Measurements from ENCODE around the gene DDR1. TPM values are rescaled to one million over a fixed set of nuclear protein-coding genes. Genes with fewer than 3 reads are reported as not detected.

The DDR1 gene
- total RNA-seq, 2 donors from 2014 or later, result 140 to 151 TPM

DNA sequence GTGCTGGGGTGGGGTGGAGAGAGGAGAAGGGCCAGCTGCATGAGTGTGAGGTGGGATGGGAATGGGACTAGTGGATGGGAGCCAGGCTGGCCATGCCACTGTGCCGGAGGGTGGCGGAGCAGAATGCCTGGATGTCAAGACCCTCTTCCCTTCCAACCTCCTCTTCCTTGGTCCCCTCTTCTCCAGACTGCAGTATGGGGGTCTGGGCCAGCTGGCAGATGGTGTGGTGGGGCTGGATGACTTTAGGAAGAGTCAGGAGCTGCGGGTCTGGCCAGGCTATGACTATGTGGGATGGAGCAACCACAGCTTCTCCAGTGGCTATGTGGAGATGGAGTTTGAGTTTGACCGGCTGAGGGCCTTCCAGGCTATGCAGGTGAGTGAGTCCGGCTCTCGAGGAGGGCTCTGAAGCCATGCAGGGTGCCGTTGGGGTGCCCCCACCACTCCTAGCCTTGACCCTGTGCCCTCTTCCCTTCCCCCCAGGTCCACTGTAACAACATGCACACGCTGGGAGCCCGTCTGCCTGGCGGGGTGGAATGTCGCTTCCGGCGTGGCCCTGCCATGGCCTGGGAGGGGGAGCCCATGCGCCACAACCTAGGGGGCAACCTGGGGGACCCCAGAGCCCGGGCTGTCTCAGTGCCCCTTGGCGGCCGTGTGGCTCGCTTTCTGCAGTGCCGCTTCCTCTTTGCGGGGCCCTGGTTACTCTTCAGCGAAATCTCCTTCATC lies 7.7 kb downstream of the DDR1 start:
- Mint-ChIP-seq H3K27me3 (ENCODE audit: insufficient read depth) (no peaks in the 10 kb centered on the region), H3K9me3 (no peaks in the 10 kb centered on the region), H3K4me1 (peaks cover 6% of the 10 kb centered on the region), H3K27ac (no peak overlapping the region), H3K36me3 (ENCODE audit: low read depth) (peaks cover 54% of the 10 kb centered on the region), H3K4me3 (no peak overlapping the region)
- Histone ChIP-seq H3K9ac (ENCODE audit: extremely low read depth, low read length, poor library complexity, severe bottlenecking) (no peak overlapping the region), H3K27ac (ENCODE audit: low read depth, low read length) (no peak overlapping the region), H3K4me3 (ENCODE audit: low read length) (no peak overlapping the region), H3K27me3 (ENCODE audit: control insufficient read depth, insufficient read depth, low read length, poor library complexity, severe bottlenecking) (no peaks in the 10 kb centered on the region), H3K9me3 (ENCODE audit: control insufficient read depth, low read length) (no peaks in the 10 kb centered on the region), H3K36me3 (ENCODE audit: control insufficient read depth, insufficient read depth, low read length) (peaks cover 45% of the 10 kb centered on the region), H3K4me1 (ENCODE audit: control insufficient read depth, insufficient read depth, low read length) (no peaks in the 10 kb centered on the region)
- TF ChIP-seq, protein P1, sequence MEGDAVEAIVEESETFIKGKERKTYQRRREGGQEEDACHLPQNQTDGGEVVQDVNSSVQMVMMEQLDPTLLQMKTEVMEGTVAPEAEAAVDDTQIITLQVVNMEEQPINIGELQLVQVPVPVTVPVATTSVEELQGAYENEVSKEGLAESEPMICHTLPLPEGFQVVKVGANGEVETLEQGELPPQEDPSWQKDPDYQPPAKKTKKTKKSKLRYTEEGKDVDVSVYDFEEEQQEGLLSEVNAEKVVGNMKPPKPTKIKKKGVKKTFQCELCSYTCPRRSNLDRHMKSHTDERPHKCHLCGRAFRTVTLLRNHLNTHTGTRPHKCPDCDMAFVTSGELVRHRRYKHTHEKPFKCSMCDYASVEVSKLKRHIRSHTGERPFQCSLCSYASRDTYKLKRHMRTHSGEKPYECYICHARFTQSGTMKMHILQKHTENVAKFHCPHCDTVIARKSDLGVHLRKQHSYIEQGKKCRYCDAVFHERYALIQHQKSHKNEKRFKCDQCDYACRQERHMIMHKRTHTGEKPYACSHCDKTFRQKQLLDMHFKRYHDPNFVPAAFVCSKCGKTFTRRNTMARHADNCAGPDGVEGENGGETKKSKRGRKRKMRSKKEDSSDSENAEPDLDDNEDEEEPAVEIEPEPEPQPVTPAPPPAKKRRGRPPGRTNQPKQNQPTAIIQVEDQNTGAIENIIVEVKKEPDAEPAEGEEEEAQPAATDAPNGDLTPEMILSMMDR (conservative IDR thresholded peaks at IDR 0.05), result no peak
- no peak for DNase-seq
- WGBS, 2 experiments (ENCODE audit: insufficient coverage in 1 of 2, insufficient read length in 1 of 2), result 94 to 97% methylated on average over 13 to 21 of the region's 21 CpGs

DNA sequence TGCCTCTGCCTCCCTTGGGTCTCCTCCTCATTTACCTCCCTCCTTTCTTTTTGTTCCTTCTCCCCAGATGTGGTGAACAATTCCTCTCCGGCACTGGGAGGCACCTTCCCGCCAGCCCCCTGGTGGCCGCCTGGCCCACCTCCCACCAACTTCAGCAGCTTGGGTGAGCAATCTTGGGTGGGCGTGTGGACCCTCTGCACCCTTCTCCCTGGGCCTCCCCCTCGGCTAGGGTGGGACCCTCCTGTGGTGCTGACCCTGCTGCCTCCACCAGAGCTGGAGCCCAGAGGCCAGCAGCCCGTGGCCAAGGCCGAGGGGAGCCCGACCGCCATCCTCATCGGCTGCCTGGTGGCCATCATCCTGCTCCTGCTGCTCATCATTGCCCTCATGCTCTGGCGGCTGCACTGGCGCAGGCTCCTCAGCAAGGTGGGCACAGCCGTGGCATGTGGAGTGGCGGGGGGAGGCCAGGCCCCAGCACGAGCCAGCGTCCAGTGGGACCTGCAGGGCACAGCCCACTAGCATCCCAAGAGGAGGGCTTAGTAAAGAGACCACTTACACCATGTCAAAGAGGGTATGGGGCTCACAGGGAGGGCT lies 8.8 kb downstream of the DDR1 start:
- Mint-ChIP-seq H3K9me3 (no peaks in the 10 kb centered on the region), H3K36me3 (ENCODE audit: low read depth) (peaks cover 60% of the 10 kb centered on the region), H3K27ac (no peak overlapping the region), H3K4me3 (no peak overlapping the region), H3K27me3 (ENCODE audit: insufficient read depth) (no peaks in the 10 kb centered on the region), H3K4me1 (peaks cover 6% of the 10 kb centered on the region)
- WGBS, 2 experiments (ENCODE audit: insufficient coverage in 1 of 2, insufficient read length in 1 of 2), result 89 to 93% methylated on average over 10 to 16 of the region's 16 CpGs
- H3K27ac ChIP-seq (ENCODE audit: low read depth, low read length), result no peak overlapping the region
- TF ChIP-seq, protein P1 (conservative IDR thresholded peaks at IDR 0.05), result peak; percentile 77
- no peaks in the 10 kb centered on the region for H3K9me3 ChIP-seq (ENCODE audit: control insufficient read depth, low read length)
- peak; percentile 75 for DNase-seq
- no peak overlapping the region for H3K4me3 ChIP-seq (ENCODE audit: low read length)
- H3K9ac ChIP-seq (ENCODE audit: extremely low read depth, low read length, poor library complexity, severe bottlenecking), result no peak overlapping the region
- peaks cover 51% of the 10 kb centered on the region for H3K36me3 ChIP-seq (ENCODE audit: control insufficient read depth, insufficient read depth, low read length)
- H3K27me3 ChIP-seq (ENCODE audit: control insufficient read depth, insufficient read depth, low read length, poor library complexity, severe bottlenecking), result no peaks in the 10 kb centered on the region
- no peaks in the 10 kb centered on the region for H3K4me1 ChIP-seq (ENCODE audit: control insufficient read depth, insufficient read depth, low read length)

DNA sequence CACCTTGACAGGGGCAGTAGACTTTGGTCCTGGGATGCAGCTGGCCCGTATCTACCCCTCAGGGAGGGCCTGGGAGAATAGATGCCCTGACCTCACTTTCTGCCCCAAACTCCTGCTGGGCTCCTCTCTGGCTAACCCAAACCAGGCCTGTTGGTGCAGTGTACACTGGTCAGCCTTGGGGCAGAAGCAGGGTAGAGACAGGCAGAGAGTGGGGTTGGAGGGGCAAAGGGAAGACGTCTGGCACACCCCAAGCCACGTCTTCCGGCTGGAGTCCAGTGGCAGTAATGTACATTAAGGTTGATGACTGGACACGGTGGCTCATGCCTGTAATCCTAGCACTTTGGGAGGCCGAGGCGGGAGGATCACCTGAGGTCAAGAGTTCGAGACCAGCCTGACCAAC lies 9.3 kb downstream of the DDR1 start:
- H3K27me3 ChIP-seq (ENCODE audit: control insufficient read depth, insufficient read depth, low read length, poor library complexity, severe bottlenecking), result no peaks in the 10 kb centered on the region
- TF ChIP-seq, protein P1 (conservative IDR thresholded peaks at IDR 0.05), result no peak
- Mint-ChIP-seq H3K4me1 (peaks cover 3% of the 10 kb centered on the region), H3K27me3 (ENCODE audit: insufficient read depth) (no peaks in the 10 kb centered on the region), H3K4me3 (no peak overlapping the region), H3K36me3 (ENCODE audit: low read depth) (peaks cover 62% of the 10 kb centered on the region), H3K9me3 (no peaks in the 10 kb centered on the region), H3K27ac (no peak overlapping the region)
- peaks cover 50% of the 10 kb centered on the region for H3K36me3 ChIP-seq (ENCODE audit: control insufficient read depth, insufficient read depth, low read length)
- no peaks in the 10 kb centered on the region for H3K4me1 ChIP-seq (ENCODE audit: control insufficient read depth, insufficient read depth, low read length)
- no peak overlapping the region for H3K27ac ChIP-seq (ENCODE audit: low read depth, low read length)
- H3K9ac ChIP-seq (ENCODE audit: extremely low read depth, low read length, poor library complexity, severe bottlenecking), result no peak overlapping the region
- no peaks in the 10 kb centered on the region for H3K9me3 ChIP-seq (ENCODE audit: control insufficient read depth, low read length)
- no peak for DNase-seq
- 92 to 93% methylated on average over 7 to 8 of the region's 8 CpGs for WGBS, 2 experiments (ENCODE audit: insufficient coverage in 1 of 2, insufficient read length in 1 of 2)
- no peak overlapping the region for H3K4me3 ChIP-seq (ENCODE audit: low read length)
